Left ventricle myocardium inferior (tissue), 1 donor: Measurements from ENCODE around the gene UST. TPM values are rescaled to one million over a fixed set of nuclear protein-coding genes. Genes with fewer than 3 reads are reported as not detected.

Source experiments
- DNase-seq: peaks from one replicate; pipeline ENCODE4 v3.0.0-alpha.2; 2020
- H3K27ac ChIP-seq: fragments of 200-600 bp; replicated peaks from 2 replicates; pipeline ENCODE4 v1.8.0; 2021
- H3K27me3 ChIP-seq: fragments of 200-600 bp; 2 replicates; pipeline ENCODE4 v1.8.0; 2021; ENCODE audit warnings: low read depth
- H3K36me3 ChIP-seq: fragments of 200-600 bp; 2 replicates; pipeline ENCODE4 v1.8.0; 2021
- H3K4me1 ChIP-seq: fragments of 200-600 bp; 2 replicates; pipeline ENCODE4 v1.8.0; 2021
- H3K4me3 ChIP-seq: fragments of 200-600 bp; 2 replicates; pipeline ENCODE4 v1.8.0; 2021; ENCODE audit warnings: mild to moderate bottlenecking, moderate library complexity
- H3K9me3 ChIP-seq: fragments of 200-600 bp; replicated peaks from 2 replicates; pipeline ENCODE4 v1.8.0; 2021
- CTCF ChIP-seq: fragments of 200-600 bp; IDR thresholded peaks from 2 replicates; pipeline ENCODE4 v1.8.0; 2021; ENCODE audit warnings: antibody characterized with exemption, mild to moderate bottlenecking, borderline replicate concordance
- intact Hi-C: fragments of 100-400 bp; cut with micrococcal nuclease; formaldehyde crosslinking; loops from one replicate; pipeline ENCODE4 v1.11.0; 2022
- total RNA-seq: library from RNA; stranded (reverse); fragmentation: NEBNext Ultra II Directional; extraction: Animal tissue kit (Norgen Biotek cat#: 25700); gene quantifications from one replicate; pipeline ENCODE4 v1.2.1, GENCODE V29; 2021
- donor health status: DM: no; HTN: yes; CAD: no; lungs with severe emphysema.

UST gene
- total RNA-seq, 1 donor from 2014 or later, result 3.3 TPM

- no peak overlapping the region for H3K27ac ChIP-seq
- no peak for TF ChIP-seq CTCF
- intact Hi-C loops, result no loop called here
- H3K27me3 ChIP-seq, result no peaks in the 10 kb centered on the region
- DNase-seq, result no peak
- H3K36me3 ChIP-seq, result peaks cover 5% of the 10 kb centered on the region
- no peaks in the 10 kb centered on the region for H3K9me3 ChIP-seq
- H3K4me1 ChIP-seq, result no peaks in the 10 kb centered on the region
- no peak overlapping the region for H3K4me3 ChIP-seq
Measured at GRCh38 chr6:149007846-149008245, 261.0 kb downstream of the UST start.

- no peak for DNase-seq
- Histone ChIP-seq H3K36me3 (peaks cover 5% of the 10 kb centered on the region), H3K27me3 (no peaks in the 10 kb centered on the region), H3K4me1 (no peaks in the 10 kb centered on the region), H3K4me3 (no peak overlapping the region), H3K9me3 (no peaks in the 10 kb centered on the region), H3K27ac (no peak overlapping the region)
- TF ChIP-seq CTCF, result no peak
- intact Hi-C loops, result no loop called here
Measured at GRCh38 chr6:149008741-149009140, 261.9 kb downstream of the UST start.

- Histone ChIP-seq H3K27ac (no peak overlapping the region), H3K27me3 (no peaks in the 10 kb centered on the region), H3K4me1 (peaks cover 9% of the 10 kb centered on the region), H3K9me3 (no peaks in the 10 kb centered on the region), H3K4me3 (no peak overlapping the region), H3K36me3 (no peaks in the 10 kb centered on the region)
- intact Hi-C loops, result no loop called here
- no peak for DNase-seq
- no peak for TF ChIP-seq CTCF
Measured at GRCh38 chr6:149012040-149012545, 265.3 kb downstream of the UST start.

- H3K9me3 ChIP-seq, result no peaks in the 10 kb centered on the region
- no peaks in the 10 kb centered on the region for H3K36me3 ChIP-seq
- no peaks in the 10 kb centered on the region for H3K27me3 ChIP-seq
- DNase-seq, result no peak
- H3K4me1 ChIP-seq, result peaks cover 9% of the 10 kb centered on the region
- H3K27ac ChIP-seq, result no peak overlapping the region
- intact Hi-C loops, result no loop called here
- no peak for TF ChIP-seq CTCF
- no peak overlapping the region for H3K4me3 ChIP-seq
Measured at GRCh38 chr6:149013586-149014344, 266.9 kb downstream of the UST start.

- intact Hi-C loops, result no loop called here
- Histone ChIP-seq H3K4me1 (peaks cover 9% of the 10 kb centered on the region), H3K9me3 (no peaks in the 10 kb centered on the region), H3K27me3 (no peaks in the 10 kb centered on the region), H3K36me3 (no peaks in the 10 kb centered on the region), H3K4me3 (no peak overlapping the region), H3K27ac (no peak overlapping the region)
- no peak for TF ChIP-seq CTCF
- no peak for DNase-seq
Measured at GRCh38 chr6:149014631-149015534, 268.1 kb downstream of the UST start.
